GM12872 (cell line): ENCODE measurements around the gene FOXP1.

ENCODE experiments used
- TF ChIP-seq, protein P1 (sequence below): IDR thresholded peaks from 3 replicates; pipeline ENCODE4 v1.5.1; 2011; ENCODE audit warnings: low read depth, mild to moderate bottlenecking, low read length, moderate library complexity; ENCODE audit not compliant: insufficient read depth

The FOXP1 gene

GRCh38 chr3:71207632-71208031 is 375.9 kb downstream of the FOXP1 start:
- TF ChIP-seq, protein P1, sequence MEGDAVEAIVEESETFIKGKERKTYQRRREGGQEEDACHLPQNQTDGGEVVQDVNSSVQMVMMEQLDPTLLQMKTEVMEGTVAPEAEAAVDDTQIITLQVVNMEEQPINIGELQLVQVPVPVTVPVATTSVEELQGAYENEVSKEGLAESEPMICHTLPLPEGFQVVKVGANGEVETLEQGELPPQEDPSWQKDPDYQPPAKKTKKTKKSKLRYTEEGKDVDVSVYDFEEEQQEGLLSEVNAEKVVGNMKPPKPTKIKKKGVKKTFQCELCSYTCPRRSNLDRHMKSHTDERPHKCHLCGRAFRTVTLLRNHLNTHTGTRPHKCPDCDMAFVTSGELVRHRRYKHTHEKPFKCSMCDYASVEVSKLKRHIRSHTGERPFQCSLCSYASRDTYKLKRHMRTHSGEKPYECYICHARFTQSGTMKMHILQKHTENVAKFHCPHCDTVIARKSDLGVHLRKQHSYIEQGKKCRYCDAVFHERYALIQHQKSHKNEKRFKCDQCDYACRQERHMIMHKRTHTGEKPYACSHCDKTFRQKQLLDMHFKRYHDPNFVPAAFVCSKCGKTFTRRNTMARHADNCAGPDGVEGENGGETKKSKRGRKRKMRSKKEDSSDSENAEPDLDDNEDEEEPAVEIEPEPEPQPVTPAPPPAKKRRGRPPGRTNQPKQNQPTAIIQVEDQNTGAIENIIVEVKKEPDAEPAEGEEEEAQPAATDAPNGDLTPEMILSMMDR: no peak

DNA sequence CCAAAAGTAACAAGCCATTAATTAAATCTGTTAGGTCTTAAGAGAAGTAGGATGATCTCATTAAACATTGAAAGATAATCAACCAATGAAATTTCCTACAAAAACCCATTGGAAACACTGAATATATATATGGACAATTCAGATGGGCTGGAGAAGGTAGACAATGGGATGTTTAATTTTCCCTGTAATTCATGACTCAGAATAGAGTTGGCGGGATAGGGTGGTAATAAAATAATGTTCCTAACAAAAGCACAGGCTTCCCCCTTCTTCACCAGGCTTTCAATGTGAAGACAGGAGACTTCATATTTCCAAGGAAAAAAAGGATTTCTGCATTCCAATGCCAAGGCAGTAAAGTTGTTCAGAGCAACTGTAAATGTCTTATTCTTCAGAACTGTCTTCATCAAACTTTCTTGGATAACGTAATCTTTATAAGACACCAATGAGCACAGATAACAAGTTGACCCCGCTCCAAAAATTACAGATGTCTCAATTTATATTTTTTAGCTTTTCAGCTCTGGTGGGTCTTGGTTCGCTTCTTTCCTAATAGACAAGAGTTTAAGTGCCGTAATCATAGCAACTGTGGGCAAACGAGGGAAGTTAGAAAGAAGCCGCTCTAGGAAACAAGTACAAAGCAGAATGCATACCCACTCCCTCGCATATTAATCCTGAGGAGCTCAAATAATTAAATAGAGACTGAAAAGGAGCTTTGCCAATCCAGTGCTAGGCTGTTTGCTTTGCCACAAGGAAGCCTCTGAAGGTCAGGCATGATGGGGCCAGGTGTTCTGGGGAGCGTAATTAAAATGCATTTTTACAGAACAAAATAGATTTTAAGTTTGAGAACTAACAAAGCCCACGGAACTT is 377.0 kb downstream of the FOXP1 start:
- TF ChIP-seq, protein P1: no peak

- TF ChIP-seq, protein P1: no peak
Observed at GRCh38 chr3:71203727-71204488, 379.6 kb downstream of the FOXP1 start.

DNA sequence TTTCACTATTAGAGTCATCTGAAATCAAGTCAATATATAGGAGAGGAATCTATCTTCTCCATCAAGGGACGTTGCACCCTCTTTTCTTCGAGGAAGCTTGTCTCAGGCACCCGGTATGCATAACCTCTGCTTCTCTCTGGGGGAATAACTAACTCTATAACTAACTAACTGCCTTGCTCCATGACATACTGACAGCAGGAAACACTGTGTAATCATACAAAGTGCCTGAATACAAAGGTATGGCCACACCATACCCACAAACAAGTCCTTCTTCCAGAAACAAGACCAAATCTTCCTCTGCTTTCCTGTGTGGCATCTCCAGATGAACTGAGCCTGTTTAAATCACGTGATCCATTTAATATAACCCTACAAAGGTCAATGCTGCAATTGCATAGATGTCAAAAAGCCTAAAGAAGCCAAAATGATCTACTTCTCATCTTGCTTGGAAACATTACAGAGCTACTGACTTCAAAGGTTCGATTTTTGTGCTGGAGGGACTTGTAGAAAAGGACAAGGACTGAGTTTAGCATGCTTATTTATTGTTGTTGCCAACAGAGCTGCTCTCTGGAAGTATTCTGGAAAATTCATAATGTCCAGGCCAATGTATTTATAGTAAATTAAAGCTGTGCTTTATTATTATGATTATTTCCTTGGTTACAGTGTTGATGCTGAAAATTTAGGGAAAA is 380.5 kb downstream of the FOXP1 start:
- TF ChIP-seq, protein P1: no peak

GRCh38 chr3:71201939-71202338 is 381.6 kb downstream of the FOXP1 start:
- TF ChIP-seq, protein P1: no peak

DNA sequence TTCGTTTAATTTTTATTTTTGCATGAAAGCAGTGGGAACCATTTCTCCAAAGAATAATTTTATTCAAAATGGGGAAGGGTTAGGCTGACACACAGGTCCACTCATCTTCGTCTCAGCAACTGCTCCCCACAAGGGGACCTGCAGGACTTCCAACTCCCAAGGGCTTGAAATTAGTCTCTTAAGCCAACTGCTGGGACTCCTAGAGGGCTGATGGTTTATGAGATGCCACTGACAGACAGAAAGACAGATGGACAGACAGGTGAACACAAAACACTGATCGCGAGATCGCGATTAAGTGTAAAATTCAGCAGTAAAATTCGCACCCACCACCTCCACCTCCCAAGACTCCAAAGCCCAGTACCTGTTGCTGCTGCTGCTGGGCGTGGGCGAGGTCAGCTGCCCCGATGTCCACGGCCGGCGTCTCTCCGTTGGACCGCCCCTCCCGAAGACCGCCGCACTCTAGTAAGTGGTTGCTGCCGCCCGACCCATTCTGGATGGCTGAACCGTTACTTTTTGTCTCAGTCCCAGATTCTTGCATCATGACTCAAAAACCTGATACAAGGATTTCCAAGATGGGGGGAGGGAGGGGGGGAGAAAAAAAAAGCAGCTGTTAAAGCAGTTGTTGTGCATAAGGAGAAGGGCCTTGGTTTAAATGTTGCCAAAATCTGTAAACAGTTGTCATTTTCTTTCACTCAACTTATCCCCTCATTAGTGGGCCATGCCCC is 385.5 kb downstream of the FOXP1 start:
- TF ChIP-seq, protein P1: no peak
